Esophagus squamous epithelium (tissue), 4 donors: ENCODE data around the gene PRKAR1B.

Experiments
- CTCF ChIP-seq, 6 experiments: fragments of 450-650 bp in 4 of 6; fragments of 200-600 bp in 2 of 6; sonication (generic) in 2 of 6; IDR thresholded peaks; one replicate each; pipeline ENCODE4 v1.5.1; 2016 to 2019; ENCODE audit warnings: antibody characterized with exemption in 6 of 6, mild to moderate bottlenecking in 4 of 6, moderate library complexity in 4 of 6
- POLR2A ChIP-seq, 4 donors: fragments of 450-650 bp; IDR thresholded peaks; one replicate each; pipeline ENCODE4 v1.6.1; 2017; ENCODE audit warnings: antibody characterized with exemption in 4 of 4, mild to moderate bottlenecking in 4 of 4, moderate library complexity in 3 of 4

DNA sequence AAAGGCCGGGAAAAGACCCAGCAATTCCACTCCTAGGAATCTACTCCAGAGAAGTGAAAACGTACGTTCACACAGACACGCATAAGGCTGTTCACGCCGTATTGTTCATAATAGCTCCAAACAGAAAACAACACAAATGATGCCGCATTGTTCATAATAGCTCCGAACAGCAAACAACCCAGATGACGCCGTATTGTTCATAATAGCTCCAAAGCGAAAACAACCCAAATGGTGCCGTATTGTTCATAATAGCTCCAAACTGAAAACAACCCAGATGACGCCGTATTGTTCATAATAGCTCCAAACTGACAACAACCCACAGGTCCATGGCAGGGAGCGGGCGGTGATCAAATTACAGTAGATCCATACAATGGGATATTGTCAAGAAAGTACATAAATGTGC is 85.8 kb downstream of the PRKAR1B start:
- no peak for TF ChIP-seq CTCF (IDR thresholded peaks at IDR 0.05)
- TF ChIP-seq POLR2A (IDR thresholded peaks at IDR 0.05) = no peak
